ENCODE results near the gene GABRR3.

The GABRR3 gene

GRCh38 chr3:97979610-97980009 is 55.5 kb downstream of the GABRR3 start:
- Histone ChIP-seq H3K36me3 (no peaks in the 10 kb centered on the region), H3K4me3 (ENCODE audit: low read depth, low read length) (no peak overlapping the region), H3K4me1 (no peaks in the 10 kb centered on the region), H3K27me3 (no peaks in the 10 kb centered on the region), H3K9me3 (no peaks in the 10 kb centered on the region)
- TF ChIP-seq CTCF (IDR thresholded peaks at IDR 0.05; ENCODE audit: low read depth, low read length) = no peak
- DNase-seq = peak; percentile 28

- H3K4me3 ChIP-seq (ENCODE audit: low read depth, low read length) = no peak overlapping the region
- peak; percentile 26; the same call in 1 of the 2 replicates for TF ChIP-seq CTCF (IDR thresholded peaks at IDR 0.05; ENCODE audit: low read depth, low read length)
- no peak for DNase-seq
- H3K27me3 ChIP-seq = no peaks in the 10 kb centered on the region
- H3K9me3 ChIP-seq = no peaks in the 10 kb centered on the region
- H3K4me1 ChIP-seq = no peaks in the 10 kb centered on the region
- H3K36me3 ChIP-seq = no peaks in the 10 kb centered on the region
Measured at GRCh38 chr3:97975466-97975865, 59.6 kb downstream of the GABRR3 start.

- Histone ChIP-seq H3K9me3 (no peaks in the 10 kb centered on the region), H3K27me3 (no peaks in the 10 kb centered on the region), H3K36me3 (no peaks in the 10 kb centered on the region), H3K4me1 (no peaks in the 10 kb centered on the region), H3K4me3 (ENCODE audit: low read depth, low read length) (no peak overlapping the region)
- TF ChIP-seq CTCF (IDR thresholded peaks at IDR 0.05; ENCODE audit: low read depth, low read length) = no peak
- no peak for DNase-seq
Measured at GRCh38 chr3:97974996-97975395, 60.1 kb downstream of the GABRR3 start.

GRCh38 chr3:97972976-97973375 is 62.1 kb downstream of the GABRR3 start:
- Histone ChIP-seq H3K4me3 (ENCODE audit: low read depth, low read length) (peak overlapping the region; percentile 74; the same call in 1 of the 2 replicates), H3K36me3 (no peaks in the 10 kb centered on the region), H3K9me3 (no peaks in the 10 kb centered on the region), H3K4me1 (no peaks in the 10 kb centered on the region; the same call in 1 of the 2 replicates), H3K27me3 (no peaks in the 10 kb centered on the region)
- TF ChIP-seq CTCF (IDR thresholded peaks at IDR 0.05; ENCODE audit: low read depth, low read length) = no peak
- no peak for DNase-seq

- Histone ChIP-seq H3K36me3 (peaks cover 3% of the 10 kb centered on the region), H3K27me3 (no peaks in the 10 kb centered on the region), H3K4me3 (ENCODE audit: low read depth, low read length) (peak within 1 kb of the TSS; percentile 74), H3K9me3 (no peaks in the 10 kb centered on the region), H3K4me1 (no peaks in the 10 kb centered on the region; the same call in 1 of the 2 replicates)
- peak; percentile 85 for DNase-seq
- TF ChIP-seq CTCF (IDR thresholded peaks at IDR 0.05; ENCODE audit: low read depth, low read length) = peak; percentile 6; the same call in 1 of the 2 replicates
Measured at GRCh38 chr3:97971679-97972567, 63.2 kb downstream of the GABRR3 start, which contains the start of gene RIOX2. Gene RIOX2 (minus strand): TSS chr3:97972431. CDS start chr3:97967593, 4,838 bp downstream.

Data from BE2C (cell line).